Mucosa of stomach (tissue), 1 donor: ENCODE results near the gene HRH3.

Source experiments
- H3K27me3 ChIP-seq: one replicate; pipeline ENCODE4 v1.7.0; 2013; ENCODE audit warnings: mild to moderate bottlenecking, low read length; ENCODE audit not compliant: control insufficient read depth, insufficient read depth
- H3K36me3 ChIP-seq: one replicate; pipeline ENCODE4 v1.7.0; 2013; ENCODE audit warnings: low read length; ENCODE audit not compliant: control insufficient read depth, insufficient read depth
- H3K4me1 ChIP-seq: one replicate; pipeline ENCODE4 v1.7.0; 2013; ENCODE audit warnings: mild to moderate bottlenecking, low read length; ENCODE audit not compliant: control insufficient read depth, insufficient read depth
- H3K4me3 ChIP-seq: one replicate; pipeline ENCODE4 v1.7.0; 2013; ENCODE audit warnings: low read length
- H3K9ac ChIP-seq: one replicate; pipeline ENCODE4 v1.7.0; 2013; ENCODE audit warnings: mild to moderate bottlenecking, low read length, moderate library complexity
- H3K9me3 ChIP-seq: one replicate; pipeline ENCODE4 v1.7.0; 2013; ENCODE audit warnings: mild to moderate bottlenecking, low read length, moderate library complexity; ENCODE audit not compliant: control insufficient read depth
- donor health status: Pancreatic carcinoma.

HRH3 gene

GRCh38 chr20:62217913-62218773 lies 1.9 kb downstream of the HRH3 start:
- no peaks in the 10 kb centered on the region for H3K9me3 ChIP-seq
- peaks cover 7% of the 10 kb centered on the region for H3K4me1 ChIP-seq
- no peaks in the 10 kb centered on the region for H3K36me3 ChIP-seq
- no peak overlapping the region for H3K9ac ChIP-seq
- H3K4me3 ChIP-seq, result no peak overlapping the region
- H3K27me3 ChIP-seq, result peaks cover 84% of the 10 kb centered on the region

DNA sequence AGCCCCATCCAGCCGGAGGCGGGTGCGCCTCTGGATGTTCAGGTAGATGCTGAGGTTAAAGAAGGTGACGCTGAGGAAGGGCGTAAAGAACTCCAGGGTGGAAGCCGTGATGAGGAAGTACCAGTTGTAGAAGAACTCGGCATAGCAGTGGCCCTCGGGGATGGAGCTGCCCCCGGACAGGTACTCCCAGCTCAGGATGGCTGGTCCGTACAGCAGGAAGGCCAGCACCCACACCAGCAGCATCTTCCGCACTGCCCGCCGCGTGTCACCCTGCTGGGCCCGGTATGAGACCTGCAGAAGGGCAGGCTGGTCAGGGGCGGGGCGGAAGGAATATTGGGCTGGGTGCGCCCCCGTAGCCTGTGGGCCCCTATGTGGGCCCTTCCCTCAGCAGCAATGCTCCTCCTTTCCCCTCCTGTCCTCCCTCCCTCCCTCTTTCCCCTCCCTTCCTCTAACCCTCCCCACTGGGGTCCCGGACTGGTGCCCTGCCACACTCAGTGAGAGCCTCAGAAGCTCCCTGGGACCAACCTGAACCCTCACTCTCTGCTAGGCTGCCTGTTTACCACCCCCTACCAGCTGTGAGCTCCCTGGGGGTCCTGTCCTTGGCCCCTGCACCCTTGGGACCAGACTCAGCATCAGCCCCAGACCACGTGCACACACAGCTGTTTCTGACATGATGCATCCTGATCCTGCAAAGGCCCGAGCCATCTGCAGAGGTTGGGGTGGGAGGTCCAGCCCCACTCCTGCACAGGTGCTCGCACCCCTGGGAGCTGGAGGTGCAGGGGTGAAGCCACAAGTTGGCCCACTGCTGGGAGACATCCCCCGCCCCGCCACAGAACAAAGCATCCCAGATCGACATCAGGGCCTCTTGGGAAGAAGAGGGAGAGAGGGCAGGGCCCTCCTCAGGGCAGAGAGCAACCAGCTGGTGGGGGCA lies 3.2 kb downstream of the HRH3 start:
- Histone ChIP-seq H3K9me3 (no peaks in the 10 kb centered on the region), H3K4me1 (peaks cover 7% of the 10 kb centered on the region), H3K27me3 (peaks cover 79% of the 10 kb centered on the region), H3K9ac (no peak overlapping the region), H3K4me3 (no peak overlapping the region), H3K36me3 (no peaks in the 10 kb centered on the region)

DNA sequence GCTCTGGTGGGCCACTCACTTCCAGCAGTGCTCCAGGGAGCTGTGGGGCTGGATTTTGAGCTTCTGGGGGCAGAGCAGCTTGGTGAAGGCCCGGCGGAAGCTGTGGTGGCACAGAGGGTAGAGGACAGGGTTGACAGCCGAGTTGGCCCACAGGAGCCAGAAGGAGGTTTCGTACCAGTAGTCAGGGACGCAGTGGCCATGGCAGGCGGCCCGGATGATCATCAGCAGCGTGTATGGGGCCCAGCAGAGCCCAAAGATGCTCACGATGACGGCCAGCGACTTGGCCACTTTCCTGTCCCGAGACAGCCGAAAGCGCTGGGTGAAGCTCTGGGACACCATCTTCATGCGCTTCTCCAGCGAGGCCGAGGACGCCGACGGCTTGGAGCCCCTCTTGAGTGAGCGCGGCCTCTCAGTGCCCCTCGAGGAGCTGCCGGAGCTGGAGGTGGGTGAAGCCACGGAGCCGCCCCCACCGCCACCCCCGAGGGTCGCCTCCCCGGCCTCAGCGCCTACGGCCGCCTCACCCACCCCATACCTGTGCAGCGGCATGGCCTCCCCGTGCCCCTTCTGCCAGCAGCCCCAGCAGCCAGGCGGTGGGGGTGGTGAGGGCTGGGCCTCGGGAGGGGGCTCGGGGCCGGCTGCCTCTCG lies 4.0 kb downstream of the HRH3 start:
- Histone ChIP-seq H3K27me3 (peaks cover 77% of the 10 kb centered on the region), H3K36me3 (no peaks in the 10 kb centered on the region), H3K9ac (no peak overlapping the region), H3K4me3 (no peak overlapping the region), H3K9me3 (no peaks in the 10 kb centered on the region), H3K4me1 (peaks cover 7% of the 10 kb centered on the region)

- Histone ChIP-seq H3K9ac (no peak overlapping the region), H3K27me3 (peaks cover 77% of the 10 kb centered on the region), H3K9me3 (no peaks in the 10 kb centered on the region), H3K36me3 (no peaks in the 10 kb centered on the region), H3K4me1 (peaks cover 7% of the 10 kb centered on the region), H3K4me3 (no peak overlapping the region)
These were observed 4.8 kb downstream of the HRH3 start for GRCh38 chr20:62215020-62215990.

DNA sequence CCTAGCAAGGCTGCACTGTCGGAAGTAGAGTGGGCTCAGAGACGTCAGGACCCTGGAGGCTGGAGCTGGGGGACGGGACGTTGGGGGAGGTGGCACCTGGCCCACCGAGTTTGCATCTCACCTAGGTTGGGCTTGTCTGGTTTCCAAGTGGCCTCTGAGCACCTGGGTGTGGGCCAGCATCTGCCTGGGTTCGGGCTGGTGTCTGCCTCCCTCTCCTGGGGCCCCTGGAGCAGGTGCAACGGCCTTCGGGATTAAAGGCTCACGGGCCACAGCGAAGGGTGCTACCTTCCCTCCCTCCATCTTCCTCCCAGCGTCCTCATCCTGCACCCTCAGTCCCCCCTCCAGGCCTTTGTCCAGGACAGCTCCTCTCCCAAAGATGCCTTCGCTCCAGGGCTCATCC lies 6.0 kb downstream of the HRH3 start:
- no peak overlapping the region for H3K4me3 ChIP-seq
- no peaks in the 10 kb centered on the region for H3K9me3 ChIP-seq
- no peaks in the 10 kb centered on the region for H3K36me3 ChIP-seq
- peaks cover 84% of the 10 kb centered on the region for H3K27me3 ChIP-seq
- H3K4me1 ChIP-seq, result peaks cover 2% of the 10 kb centered on the region
- no peak overlapping the region for H3K9ac ChIP-seq

- Histone ChIP-seq H3K9ac (no peak overlapping the region), H3K36me3 (no peaks in the 10 kb centered on the region), H3K9me3 (no peaks in the 10 kb centered on the region), H3K27me3 (peaks cover 73% of the 10 kb centered on the region), H3K4me1 (no peaks in the 10 kb centered on the region), H3K4me3 (no peak overlapping the region)
These were observed 7.8 kb downstream of the HRH3 start for GRCh38 chr20:62212299-62212698.

DNA sequence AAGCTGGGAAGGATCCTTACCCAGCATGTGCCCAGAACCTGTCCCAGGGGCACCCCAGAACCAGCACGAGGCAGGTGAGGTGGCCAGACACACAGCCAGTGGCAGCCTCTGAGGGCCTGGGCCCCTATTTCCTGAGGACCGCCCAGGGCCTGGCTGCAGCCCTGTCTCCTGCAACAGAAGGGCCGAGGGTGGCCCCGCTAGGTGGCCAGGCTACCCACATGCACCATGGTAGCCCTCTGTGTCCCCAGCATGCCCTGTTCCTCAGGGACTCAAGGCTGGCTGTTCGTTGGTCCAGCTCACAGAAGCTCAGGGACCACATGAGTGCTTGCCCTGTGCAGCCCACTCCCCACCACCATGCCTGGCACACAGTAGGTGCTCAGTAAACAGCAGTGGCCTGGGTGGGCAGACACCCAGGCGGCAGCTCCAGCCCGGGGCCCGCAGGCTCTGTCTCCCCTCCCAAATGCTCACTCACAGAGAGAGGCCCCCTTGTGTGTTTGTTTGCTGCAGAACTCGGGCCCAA lies 8.2 kb downstream of the HRH3 start:
- Histone ChIP-seq H3K4me3 (no peak overlapping the region), H3K36me3 (no peaks in the 10 kb centered on the region), H3K4me1 (no peaks in the 10 kb centered on the region), H3K9ac (no peak overlapping the region), H3K9me3 (no peaks in the 10 kb centered on the region), H3K27me3 (peaks cover 68% of the 10 kb centered on the region)

DNA sequence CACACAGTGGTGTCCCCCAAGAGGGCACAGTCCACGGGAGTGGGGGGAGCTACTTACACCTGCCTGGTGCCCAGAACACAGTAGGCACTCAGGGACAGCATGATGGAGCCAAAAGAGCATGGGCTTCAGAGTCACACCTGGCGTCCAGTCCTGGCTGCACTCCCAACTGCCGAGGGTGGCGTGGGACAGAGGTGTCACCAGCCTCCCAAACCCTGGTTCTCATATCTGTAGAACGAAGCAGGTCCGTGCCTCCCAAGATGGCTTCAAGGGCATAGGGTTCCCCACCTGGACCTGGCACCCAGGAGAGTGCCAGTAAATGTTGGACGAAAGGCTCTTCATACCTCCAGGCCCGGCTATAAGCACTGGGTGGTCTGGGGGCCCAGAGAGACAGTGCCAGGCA lies 8.9 kb downstream of the HRH3 start:
- Histone ChIP-seq H3K9me3 (no peaks in the 10 kb centered on the region), H3K36me3 (no peaks in the 10 kb centered on the region), H3K4me1 (no peaks in the 10 kb centered on the region), H3K4me3 (no peak overlapping the region), H3K27me3 (peaks cover 62% of the 10 kb centered on the region), H3K9ac (no peak overlapping the region)

GRCh38 chr20:62210496-62210855 lies 9.6 kb downstream of the HRH3 start:
- Histone ChIP-seq H3K27me3 (peaks cover 57% of the 10 kb centered on the region), H3K4me3 (no peak overlapping the region), H3K4me1 (no peaks in the 10 kb centered on the region), H3K36me3 (no peaks in the 10 kb centered on the region), H3K9me3 (no peaks in the 10 kb centered on the region), H3K9ac (no peak overlapping the region)

GRCh38 chr20:62209850-62210495 lies 10.1 kb downstream of the HRH3 start:
- H3K27me3 ChIP-seq, result peaks cover 52% of the 10 kb centered on the region
- no peak overlapping the region for H3K4me3 ChIP-seq
- H3K36me3 ChIP-seq, result no peaks in the 10 kb centered on the region
- H3K9me3 ChIP-seq, result no peaks in the 10 kb centered on the region
- no peaks in the 10 kb centered on the region for H3K4me1 ChIP-seq
- H3K9ac ChIP-seq, result no peak overlapping the region
